HEK293T (cell line): ENCODE data around the gene ZNFX1.
"Not testable (repeated sequence)": the region's sequence is repeated elsewhere in the genome, so short reads cannot be mapped to it uniquely, and the experiment has no call there.

Source experiments
- CTCF ChIA-PET: fragments of 350-600 bp; formaldehyde crosslinking; extraction: SDS; loops from one replicate; lab custom pipeline; 2021; ENCODE audit warnings: antibody characterized with exemption, inconsistent platforms; lab: Yijun Ruan, JAX
- POLR2A ChIA-PET: fragments of 350-600 bp; formaldehyde crosslinking; extraction: SDS; loops from one replicate; lab custom pipeline; 2020; ENCODE audit warnings: antibody characterized with exemption, inconsistent platforms; lab: Yijun Ruan, JAX
- DNase-seq: peaks from one replicate; pipeline ENCODE4 v3.0.0; 2012; ENCODE audit warnings: mixed read lengths; ENCODE audit errors: extremely low spot score
- ARNT ChIP-seq: fragments of 450-650 bp; IDR thresholded peaks from 2 replicates; pipeline ENCODE4 v1.6.1; 2017; ENCODE audit warnings: mild to moderate bottlenecking
- BHLHE40 ChIP-seq: fragments of 450-650 bp; IDR thresholded peaks from 2 replicates; pipeline ENCODE4 v1.6.1; 2016; ENCODE audit warnings: mild to moderate bottlenecking, moderate library complexity, borderline replicate concordance
- CTBP1 ChIP-seq: fragments of 450-650 bp; IDR thresholded peaks from 2 replicates; pipeline ENCODE4 v1.6.1; 2016; ENCODE audit warnings: borderline replicate concordance
- ELF4 ChIP-seq: fragments of 450-650 bp; IDR thresholded peaks from 2 replicates; pipeline ENCODE4 v1.6.1; 2017; ENCODE audit warnings: antibody characterized with exemption
- FOXA1 ChIP-seq: fragments of 450-650 bp; IDR thresholded peaks from 2 replicates; pipeline ENCODE4 v1.6.1; 2016; ENCODE audit warnings: mild to moderate bottlenecking
- FOXK2 ChIP-seq: fragments of 450-650 bp; IDR thresholded peaks from 2 replicates; pipeline ENCODE4 v1.6.1; 2016; ENCODE audit warnings: mild to moderate bottlenecking
- FOXM1 ChIP-seq: fragments of 450-650 bp; IDR thresholded peaks from 2 replicates; pipeline ENCODE4 v1.6.1; 2017; ENCODE audit warnings: mild to moderate bottlenecking, borderline replicate concordance
- HDGF ChIP-seq: fragments of 450-650 bp; IDR thresholded peaks from 2 replicates; pipeline ENCODE4 v1.6.1; 2017; ENCODE audit warnings: antibody characterized with exemption, borderline replicate concordance
- L3MBTL2 ChIP-seq: fragments of 450-650 bp; conservative IDR thresholded peaks from 2 replicates; pipeline ENCODE4 v1.6.1; 2016; ENCODE audit warnings: mild to moderate bottlenecking
- LEF1 ChIP-seq: fragments of 450-650 bp; IDR thresholded peaks from 2 replicates; pipeline ENCODE4 v1.6.1; 2017; ENCODE audit warnings: mild to moderate bottlenecking, borderline replicate concordance
- NFRKB ChIP-seq: fragments of 450-650 bp; IDR thresholded peaks from 2 replicates; pipeline ENCODE4 v1.6.1; 2016; ENCODE audit warnings: mild to moderate bottlenecking, moderate library complexity
- SP1 ChIP-seq: fragments of 450-650 bp; IDR thresholded peaks from 2 replicates; pipeline ENCODE4 v1.6.1; 2017
- SUZ12 ChIP-seq: fragments of 450-650 bp; IDR thresholded peaks from 2 replicates; pipeline ENCODE4 v1.6.1; 2016; ENCODE audit warnings: mild to moderate bottlenecking
- TARDBP ChIP-seq: fragments of 450-650 bp; IDR thresholded peaks from 2 replicates; pipeline ENCODE4 v1.6.1; 2016
- ZNF384 ChIP-seq: fragments of 450-650 bp; IDR thresholded peaks from 2 replicates; pipeline ENCODE4 v1.6.1; 2016
- TF ChIP-seq, protein P1 (sequence below): fragments of 450-650 bp; IDR thresholded peaks from 2 replicates; pipeline ENCODE4 v1.6.1; 2016

Gene ZNFX1

DNA sequence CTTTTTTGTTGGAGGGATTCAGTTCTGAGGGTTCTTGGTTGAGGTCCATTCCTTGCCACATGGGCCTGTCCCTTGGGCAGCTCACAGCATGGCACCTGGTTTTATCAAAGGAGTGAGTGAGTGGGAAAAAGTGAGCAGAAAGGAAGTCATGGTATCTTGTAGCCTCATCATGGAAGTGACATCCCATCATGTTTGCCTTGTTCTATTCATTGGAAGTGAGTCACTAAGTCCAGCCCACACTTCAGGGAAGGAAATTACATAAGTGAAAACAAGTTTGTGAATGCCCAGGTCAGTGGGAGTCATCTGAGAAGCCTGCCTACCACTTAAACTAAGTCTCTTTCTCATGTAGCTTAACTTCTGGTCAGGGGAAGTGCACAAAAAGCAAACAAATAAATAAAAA, 32.8 kb upstream of the ZNFX1 start:
- ChIA-PET CTCF (interaction anchor here (0.6 kb wide), 1 partner anchor 10 kb away, joined by 3 read pairs; no protein-coding TSS in a partner anchor), POLR2A (no interaction called here)
- TF ChIP-seq TARDBP = no peak
- TF ChIP-seq CTBP1 = no peak
- TF ChIP-seq BHLHE40 = no peak
- no peak for TF ChIP-seq HDGF
- no peak for TF ChIP-seq L3MBTL2
- TF ChIP-seq ZNF384 = no peak
- no peak for TF ChIP-seq ARNT
- no peak for TF ChIP-seq NFRKB
- TF ChIP-seq FOXA1 = no peak
- TF ChIP-seq ELF4 = no peak
- TF ChIP-seq LEF1 = no peak
- TF ChIP-seq, protein P1, sequence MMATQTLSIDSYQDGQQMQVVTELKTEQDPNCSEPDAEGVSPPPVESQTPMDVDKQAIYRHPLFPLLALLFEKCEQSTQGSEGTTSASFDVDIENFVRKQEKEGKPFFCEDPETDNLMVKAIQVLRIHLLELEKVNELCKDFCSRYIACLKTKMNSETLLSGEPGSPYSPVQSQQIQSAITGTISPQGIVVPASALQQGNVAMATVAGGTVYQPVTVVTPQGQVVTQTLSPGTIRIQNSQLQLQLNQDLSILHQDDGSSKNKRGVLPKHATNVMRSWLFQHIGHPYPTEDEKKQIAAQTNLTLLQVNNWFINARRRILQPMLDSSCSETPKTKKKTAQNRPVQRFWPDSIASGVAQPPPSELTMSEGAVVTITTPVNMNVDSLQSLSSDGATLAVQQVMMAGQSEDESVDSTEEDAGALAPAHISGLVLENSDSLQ = no peak
- TF ChIP-seq SUZ12 = no peak
- TF ChIP-seq FOXM1 = no peak
- no peak for TF ChIP-seq FOXK2
- DNase-seq = no peak

DNA sequence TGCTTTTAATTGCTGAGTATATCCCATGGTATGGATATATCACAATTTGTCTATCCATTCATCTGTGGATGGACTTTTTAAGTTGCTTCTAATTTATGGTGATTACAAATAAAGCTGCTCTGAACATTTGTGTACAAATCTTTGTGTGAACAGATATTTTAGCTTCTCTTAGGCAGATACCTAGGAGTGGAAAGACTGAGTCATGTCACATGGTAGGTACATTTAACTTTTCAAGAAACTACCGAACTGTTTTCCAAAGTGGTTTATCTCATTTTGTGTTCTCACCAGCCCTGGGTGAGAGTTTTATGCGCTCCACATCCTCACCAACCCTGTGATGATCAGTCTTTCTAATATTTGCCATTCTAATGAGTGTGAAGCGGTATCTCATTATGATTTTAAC, 31.0 kb upstream of the ZNFX1 start:
- no peak for TF ChIP-seq ELF4
- no peak for TF ChIP-seq NFRKB
- TF ChIP-seq LEF1 = no peak
- TF ChIP-seq TARDBP = no peak
- no peak for TF ChIP-seq FOXA1
- no peak for TF ChIP-seq FOXK2
- TF ChIP-seq, protein P1 = no peak
- TF ChIP-seq SP1 = no peak
- TF ChIP-seq BHLHE40 = no peak
- no peak for TF ChIP-seq L3MBTL2
- TF ChIP-seq CTBP1 = no peak
- no peak for TF ChIP-seq FOXM1
- TF ChIP-seq ARNT = no peak
- no peak for TF ChIP-seq HDGF
- TF ChIP-seq ZNF384 = no peak
- no peak for TF ChIP-seq SUZ12
- ChIA-PET POLR2A (no interaction called here), CTCF (no interaction called here)
- no peak for DNase-seq

DNA sequence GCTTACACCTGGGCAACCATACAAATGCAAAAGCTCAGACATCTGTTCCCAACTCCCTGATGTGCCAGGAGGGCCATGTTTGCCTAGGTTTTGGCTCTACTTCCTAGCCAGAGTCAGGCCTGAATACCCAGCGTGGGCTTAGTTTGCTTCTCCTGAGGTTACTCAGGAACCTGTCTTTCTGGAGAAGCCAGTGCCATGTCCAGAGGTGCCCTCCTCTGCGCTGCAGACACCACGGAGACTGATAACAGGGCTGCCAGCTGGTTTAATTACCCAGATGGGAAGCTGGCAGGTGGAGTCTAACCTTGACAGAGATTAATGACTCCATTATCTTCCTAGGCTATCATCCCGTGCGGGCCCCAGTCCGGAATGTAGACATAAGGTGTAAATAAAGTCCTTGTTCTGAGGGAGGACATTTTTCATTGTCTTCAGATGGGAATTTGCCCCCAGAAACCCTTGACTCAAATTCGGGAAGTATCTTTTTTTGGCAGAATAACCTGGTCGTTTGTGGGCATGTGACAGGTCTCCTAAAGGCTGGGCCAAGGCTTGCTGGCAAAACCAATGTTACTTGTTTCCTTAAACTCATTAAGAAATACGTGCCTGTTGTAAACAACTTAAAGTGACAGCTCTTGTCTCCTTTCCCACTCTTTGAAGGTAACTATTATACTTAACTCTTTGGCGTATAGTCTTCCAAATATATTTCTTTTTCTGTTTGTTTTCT, 29.2 kb upstream of the ZNFX1 start:
- ChIA-PET CTCF (no interaction called here), POLR2A (interaction anchor here (1.0 kb wide), 1 partner anchor 20 kb away, joined by 3 read pairs; no protein-coding TSS in a partner anchor)
- DNase-seq = no peak
- TF ChIP-seq, protein P1 = 0 out of 2 replicates have a peak, but pooled peaks have one; percentile 8
- no peak for TF ChIP-seq BHLHE40
- no peak for TF ChIP-seq NFRKB

DNA sequence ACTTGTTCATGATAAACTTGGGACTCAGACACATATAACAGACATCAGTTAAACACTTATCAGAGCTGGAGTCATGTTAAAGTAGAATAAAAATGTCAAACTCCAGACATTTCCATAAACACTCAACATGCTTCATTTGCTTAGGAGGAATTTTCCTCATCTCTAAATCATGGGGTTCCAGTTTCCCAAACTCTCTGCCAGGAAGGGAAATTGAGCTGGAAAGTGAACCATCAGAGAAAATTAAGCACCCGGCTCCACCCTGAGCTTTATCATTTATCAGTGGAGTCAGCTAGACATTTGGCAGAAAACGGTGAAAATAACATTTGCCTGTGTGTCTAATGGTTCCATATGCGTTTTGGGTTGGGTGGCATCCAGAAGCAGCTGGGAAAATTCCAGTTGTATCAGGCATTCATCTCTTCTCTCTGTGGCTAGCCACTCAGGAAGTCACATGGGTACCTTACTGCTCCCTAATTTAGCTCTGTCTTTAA, 25.3 kb upstream of the ZNFX1 start:
- TF ChIP-seq BHLHE40 (no peak), LEF1 (no peak), SP1 (no peak), HDGF (no peak), ARNT (no peak), SUZ12 (no peak), FOXM1 (no peak), CTBP1 (no peak), ZNF384 (no peak), NFRKB (no peak), ELF4 (no peak), FOXK2 (no peak), L3MBTL2 (no peak), TARDBP (no peak), FOXA1 (no peak)
- TF ChIP-seq, protein P1 = no peak
- POLR2A ChIA-PET = interaction anchor here (1.0 to 1.2 kb wide), 2 partner anchors 21 to 25 kb away, joined by 3 read pairs; partner anchors contain the start of gene ZNFX1
- DNase-seq = no peak
- CTCF ChIA-PET = no interaction called here

GRCh38 chr20:49297605-49298530, 20.0 kb upstream of the ZNFX1 start:
- ChIA-PET POLR2A (interaction anchor here (1.4 kb wide), 1 partner anchor 10 kb away, joined by 3 read pairs; no protein-coding TSS in a partner anchor), CTCF (no interaction called here)
- no peak for DNase-seq
- no peak for TF ChIP-seq LEF1
- no peak for TF ChIP-seq HDGF
- no peak for TF ChIP-seq FOXM1
- TF ChIP-seq FOXA1 = no peak
- TF ChIP-seq NFRKB = no peak
- no peak for TF ChIP-seq BHLHE40
- no peak for TF ChIP-seq FOXK2
- TF ChIP-seq, protein P1 = no peak
- TF ChIP-seq ZNF384 = no peak
- no peak for TF ChIP-seq CTBP1
- TF ChIP-seq ELF4 = no peak
- no peak for TF ChIP-seq SP1
- TF ChIP-seq SUZ12 = no peak
- TF ChIP-seq ARNT = no peak
- no peak for TF ChIP-seq L3MBTL2
- no peak for TF ChIP-seq TARDBP

- DNase-seq, POLR2A ChIA-PET, CTCF ChIA-PET: not testable (repeated sequence)
These were observed 16.3 kb upstream of the ZNFX1 start for GRCh38 chr20:49294002-49294654.
